Naive thymus-derived CD8-positive, alpha-beta T cell (primary cell): ENCODE results near the gene SLC4A2. TPM values are rescaled to one million over a fixed set of nuclear protein-coding genes. Genes with fewer than 3 reads are reported as not detected.

Experiments used
- ATAC-seq, 2 donors: fragments of 150-1000 bp; cut with Tn5 transposase in 1 of 2; sonication (Bioruptor Pico), chemical (Tn5 transposase) in 1 of 2; 1 replicate in 1 of 2; 2 replicates in 1 of 2; pipeline ENCODE4 v1.10.0; 2021; ENCODE audit warnings: mild to moderate bottlenecking in 2 of 2, moderate library complexity in 2 of 2
- POLR2A ChIA-PET: fragments of 350-600 bp; sonication (Branson Sonifier 250); formaldehyde crosslinking; loops from one replicate; lab custom pipeline; 2021; ENCODE audit warnings: antibody characterized with exemption; lab: Charles Lee
- DNase-seq, 10 donors: peaks; one replicate each; pipeline versions ENCODE4 v3.0.0 to v3.0.0-alpha.2; 2020 to 2022
- H3K27ac Mint-ChIP-seq, 10 donors: one replicate each; pipeline ENCODE4 v1.8.0; 2020 to 2022; ENCODE audit warnings: mild to moderate bottlenecking in 10 of 10, mixed read lengths in 10 of 10, moderate library complexity in 4 of 10, inconsistent platforms in 1 of 10
- H3K27me3 Mint-ChIP-seq, 5 donors: one replicate each; pipeline ENCODE4 v1.8.0; 2021 to 2022; ENCODE audit warnings: mixed read lengths in 5 of 5
- H3K36me3 Mint-ChIP-seq, 3 donors: one replicate each; pipeline ENCODE4 v1.8.0; 2020 to 2022; ENCODE audit warnings: mixed read lengths in 3 of 3, mild to moderate bottlenecking in 2 of 3, inconsistent platforms in 1 of 3
- H3K4me1 Mint-ChIP-seq, 4 donors: one replicate each; pipeline ENCODE4 v1.8.0; 2021 to 2022; ENCODE audit warnings: mixed read lengths in 4 of 4
- H3K4me3 Mint-ChIP-seq, 10 donors: one replicate each; pipeline ENCODE4 v1.8.0; 2020 to 2022; ENCODE audit warnings: mild to moderate bottlenecking in 10 of 10, mixed read lengths in 10 of 10, moderate library complexity in 6 of 10, inconsistent platforms in 1 of 10
- H3K9me3 Mint-ChIP-seq, 9 donors: one replicate each; pipeline ENCODE4 v1.8.0; 2020 to 2022; ENCODE audit warnings: mixed read lengths in 9 of 9, mild to moderate bottlenecking in 3 of 9, inconsistent platforms in 1 of 9, moderate library complexity in 1 of 9
- polyA plus RNA-seq, 3 donors: library from polyadenylated mRNA; unstranded; fragments of 300-500 nt; fragmentation: Illumina TruSeq; gene quantifications; one replicate each; pipeline ENCODE4 v1.2.3, GENCODE V29; 2021
- total RNA-seq, 8 experiments: library from RNA in 2 of 8; stranded (reverse) in 2 of 8; gene quantifications; one replicate each; pipeline ENCODE4 v1.2.3 and lab custom pipeline; 2021 to 2026

SLC4A2 gene
- total and polyA plus RNA-seq, 5 experiments from 2014 or later: 10.1 to 60.6 (median 18.0) TPM

- Mint-ChIP-seq H3K9me3 (no peaks in the 10 kb centered on the region), H3K27ac (peak overlapping the region in 1 of 10 donors; percentile 18), H3K4me3 (no peak overlapping the region), H3K4me1 (no peaks in the 10 kb centered on the region), H3K27me3 (no peaks in the 10 kb centered on the region), H3K36me3 (peaks cover 0 to 62% (median 9%) of the 10 kb centered on the region in 3 donors)
- ATAC-seq (no peak), DNase-seq (no peak)
- POLR2A ChIA-PET: interaction anchor here (1.3 kb wide), 1 partner anchor 13 kb away, joined by 3 read pairs; the partner anchor contains the start of gene TMUB1
Measured at GRCh38 chr7:151069841-151070573, 10.6 kb downstream of the SLC4A2 start.

- H3K36me3 Mint-ChIP-seq: peaks cover 0 to 62% (median 9%) of the 10 kb centered on the region in 3 donors
- no peaks in the 10 kb centered on the region for H3K27me3 Mint-ChIP-seq
- POLR2A ChIA-PET: no interaction called here
- no peaks in the 10 kb centered on the region for H3K4me1 Mint-ChIP-seq
- ATAC-seq: no peak
- DNase-seq: no peak
- no peak overlapping the region for H3K4me3 Mint-ChIP-seq
- H3K27ac Mint-ChIP-seq: no peak overlapping the region
- H3K9me3 Mint-ChIP-seq: no peaks in the 10 kb centered on the region
Measured at GRCh38 chr7:151070574-151070960, 11.2 kb downstream of the SLC4A2 start.

- peaks cover 0 to 65% (median 9%) of the 10 kb centered on the region in 3 donors for H3K36me3 Mint-ChIP-seq
- H3K4me3 Mint-ChIP-seq: no peak overlapping the region
Measured at GRCh38 chr7:151071032-151071866, 11.9 kb downstream of the SLC4A2 start.

GRCh38 chr7:151073990-151074389, 14.6 kb downstream of the SLC4A2 start:
- POLR2A ChIA-PET: interaction anchor here (0.6 to 1.4 kb wide), 2 partner anchors 11 to 35 kb away, joined by 4 read pairs; no protein-coding TSS in a partner anchor
- peaks cover 4 to 11% (median 9%) of the 10 kb centered on the region in 4 donors for H3K4me1 Mint-ChIP-seq
- no peak for ATAC-seq
- no peak for DNase-seq
- H3K4me3 Mint-ChIP-seq: no peak overlapping the region
- H3K36me3 Mint-ChIP-seq: peaks cover 0 to 45% (median 9%) of the 10 kb centered on the region in 3 donors
- H3K9me3 Mint-ChIP-seq: no peaks in the 10 kb centered on the region
- peak overlapping the region in 1 of 10 donors; percentile 62 for H3K27ac Mint-ChIP-seq
- H3K27me3 Mint-ChIP-seq: no peaks in the 10 kb centered on the region

More at GRCh38 chr7:151071032-151071866, 11.9 kb downstream of the SLC4A2 start:
- DNase-seq: no peak
- Mint-ChIP-seq H3K27ac (no peak overlapping the region), H3K9me3 (no peaks in the 10 kb centered on the region), H3K4me1 (no peaks in the 10 kb centered on the region), H3K27me3 (no peaks in the 10 kb centered on the region)
- POLR2A ChIA-PET: interaction anchor here (0.8 kb wide), 1 partner anchor 16 kb away, joined by 3 read pairs; no protein-coding TSS in a partner anchor
- no peak for ATAC-seq

- DNase-seq: no peak
- POLR2A ChIA-PET: interaction anchor here (1.4 kb wide), 1 partner anchor 12 kb away, joined by 4 read pairs; no protein-coding TSS in a partner anchor
- Mint-ChIP-seq H3K27ac (peak overlapping the region in 1 of 10 donors; percentile 64), H3K9me3 (no peaks in the 10 kb centered on the region), H3K4me3 (no peak overlapping the region), H3K27me3 (no peaks in the 10 kb centered on the region), H3K4me1 (peaks cover 8 to 21% (median 19%) of the 10 kb centered on the region in 4 donors), H3K36me3 (peaks cover 0 to 38% (median 3%) of the 10 kb centered on the region in 3 donors)
- ATAC-seq: no peak
Measured at GRCh38 chr7:151074817-151075661, 15.7 kb downstream of the SLC4A2 start.

GRCh38 chr7:151075662-151075971, 16.2 kb downstream of the SLC4A2 start:
- Mint-ChIP-seq H3K27me3 (no peaks in the 10 kb centered on the region), H3K36me3 (peaks cover 0 to 35% (median 3%) of the 10 kb centered on the region in 3 donors), H3K27ac (peak overlapping the region in 1 of 10 donors; percentile 51), H3K4me1 (peaks cover 8 to 22% (median 19%) of the 10 kb centered on the region in 4 donors), H3K9me3 (no peaks in the 10 kb centered on the region), H3K4me3 (peak overlapping the region in 1 of 10 donors; percentile 10)
- DNase-seq (no peak), ATAC-seq (no peak)
- POLR2A ChIA-PET: no interaction called here

- peak overlapping the region in 1 of 10 donors; percentile 51 for H3K27ac Mint-ChIP-seq
Measured at GRCh38 chr7:151075978-151076426, 16.6 kb downstream of the SLC4A2 start.

GRCh38 chr7:151076863-151077704, 17.7 kb downstream of the SLC4A2 start:
- Mint-ChIP-seq H3K36me3 (peaks cover 0 to 29% (median 1%) of the 10 kb centered on the region in 3 donors), H3K9me3 (no peaks in the 10 kb centered on the region), H3K27ac (no peak overlapping the region), H3K4me3 (no peak overlapping the region), H3K4me1 (peaks cover 8 to 27% (median 24%) of the 10 kb centered on the region in 4 donors), H3K27me3 (no peaks in the 10 kb centered on the region)
- no peak for DNase-seq
- ATAC-seq: no peak
- POLR2A ChIA-PET: interaction anchor here (0.5 to 4.8 kb wide), 3 partner anchors 18 to 376 kb away, joined by 3 to 42 read pairs (median 8); partner anchors contain the start of genes CDK5 and SLC4A2

More at GRCh38 chr7:151075978-151076426, 16.6 kb downstream of the SLC4A2 start:
- Mint-ChIP-seq H3K27me3 (no peaks in the 10 kb centered on the region), H3K9me3 (no peaks in the 10 kb centered on the region), H3K4me3 (no peak overlapping the region), H3K36me3 (peaks cover 0 to 33% (median 3%) of the 10 kb centered on the region in 3 donors), H3K4me1 (peaks cover 8 to 22% (median 19%) of the 10 kb centered on the region in 4 donors)
- POLR2A ChIA-PET: no interaction called here
- no peak for ATAC-seq
- DNase-seq: no peak

- DNase-seq (no peak), ATAC-seq (no peak)
- no peaks in the 10 kb centered on the region for H3K9me3 Mint-ChIP-seq
- peaks cover 0 to 22% (median 0%) of the 10 kb centered on the region in 3 donors for H3K36me3 Mint-ChIP-seq
- peaks cover 10 to 33% (median 28%) of the 10 kb centered on the region in 4 donors for H3K4me1 Mint-ChIP-seq
- H3K27ac Mint-ChIP-seq: peak overlapping the region in 8 of 10 donors; percentile 2 to 87 (median 68)
- H3K4me3 Mint-ChIP-seq: peak overlapping the region in 9 of 10 donors; percentile 33 to 87 (median 66)
- no peaks in the 10 kb centered on the region for H3K27me3 Mint-ChIP-seq
- POLR2A ChIA-PET: interaction anchor here (0.7 to 4.8 kb wide), 3 partner anchors 19 to 49 kb away, joined by 3 to 42 read pairs (median 8); partner anchors contain the start of genes CDK5 and SLC4A2
Measured at GRCh38 chr7:151077705-151078232, 18.4 kb downstream of the SLC4A2 start.

- ATAC-seq: no peak
- peak overlapping the region; percentile 19 to 93 (median 83) for H3K4me3 Mint-ChIP-seq
- H3K36me3 Mint-ChIP-seq: peaks cover 0 to 19% (median 0%) of the 10 kb centered on the region in 3 donors
- peaks cover 12 to 37% (median 31%) of the 10 kb centered on the region in 4 donors for H3K4me1 Mint-ChIP-seq
- peak overlapping the region in 9 of 10 donors; percentile 2 to 95 (median 85) for H3K27ac Mint-ChIP-seq
- no peaks in the 10 kb centered on the region for H3K27me3 Mint-ChIP-seq
- H3K9me3 Mint-ChIP-seq: no peaks in the 10 kb centered on the region
- POLR2A ChIA-PET: interaction anchor here (0.7 to 4.8 kb wide), 2 partner anchors 19 to 33 kb away, joined by 3 to 42 read pairs; partner anchors contain the start of genes CDK5 and SLC4A2
- no peak for DNase-seq
Measured at GRCh38 chr7:151078233-151079040, 19.0 kb downstream of the SLC4A2 start.
